Brain pericyte (primary cell): Measurements from ENCODE around the gene IFI27L1.
A peak's percentile ranks its signal among the peaks of the same experiment; 100 is the strongest.

Experiments used
- DNase-seq: peaks from one replicate; pipeline ENCODE4 v3.0.0-alpha.2; 2012; ENCODE audit warnings: low read depth, low spot score

IFI27L1 gene

DNA sequence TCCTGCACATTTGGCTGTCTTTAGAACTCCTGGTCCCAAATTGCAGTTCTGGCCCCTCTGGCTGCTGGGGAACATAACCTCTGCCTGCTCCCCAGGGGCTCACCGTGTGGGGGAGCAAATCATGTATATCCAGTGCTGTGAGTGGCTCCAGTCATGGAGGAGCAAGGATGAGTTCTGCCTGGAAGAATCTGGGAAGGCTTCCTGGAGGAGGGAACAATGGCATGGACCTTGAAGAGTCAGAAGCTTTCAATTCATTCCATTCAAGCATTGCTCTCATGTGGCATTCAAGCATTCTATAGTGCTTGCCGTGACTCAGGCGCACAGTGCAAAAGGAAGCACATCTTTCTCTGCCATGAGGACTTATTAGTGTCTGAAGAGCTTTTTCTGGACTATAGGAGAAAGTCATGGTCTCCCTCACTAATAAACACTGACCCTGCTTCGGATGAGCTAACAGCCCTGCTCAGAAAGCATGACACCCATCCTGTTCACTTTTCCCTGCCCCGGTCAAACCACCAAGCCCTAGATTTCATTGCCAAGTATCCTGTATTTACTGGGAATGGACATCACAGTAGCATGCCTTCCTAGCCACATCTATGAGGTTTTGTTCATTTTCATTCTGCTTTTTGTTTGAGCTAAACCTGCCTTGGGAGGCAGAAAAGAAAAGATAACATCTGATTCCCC, 32.9 kb downstream of the IFI27L1 start:
- DNase-seq: no peak

DNA sequence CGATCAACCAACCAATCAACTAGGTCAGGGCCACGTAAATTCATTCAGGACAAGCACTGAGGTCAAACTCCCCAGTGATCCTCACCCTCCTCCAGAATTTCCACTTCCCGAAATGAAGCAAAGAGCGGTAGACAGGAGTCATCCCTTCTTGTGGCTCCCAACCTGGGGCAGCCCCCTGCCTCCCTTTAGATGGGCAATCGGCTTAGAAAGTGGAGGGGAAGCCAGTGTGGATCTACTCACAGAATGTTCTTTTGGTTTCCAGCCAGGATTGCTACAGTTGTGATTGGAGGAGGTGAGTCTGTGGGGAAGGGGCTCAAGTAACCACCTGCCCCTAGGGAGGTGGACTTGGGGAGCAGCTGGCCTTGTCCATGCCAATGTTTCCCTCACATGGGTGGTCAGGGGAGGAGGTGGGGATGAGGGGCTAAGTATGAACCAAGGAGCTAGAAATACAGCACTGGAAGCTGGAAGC, 33.5 kb downstream of the IFI27L1 start:
- DNase-seq: no peak

DNA sequence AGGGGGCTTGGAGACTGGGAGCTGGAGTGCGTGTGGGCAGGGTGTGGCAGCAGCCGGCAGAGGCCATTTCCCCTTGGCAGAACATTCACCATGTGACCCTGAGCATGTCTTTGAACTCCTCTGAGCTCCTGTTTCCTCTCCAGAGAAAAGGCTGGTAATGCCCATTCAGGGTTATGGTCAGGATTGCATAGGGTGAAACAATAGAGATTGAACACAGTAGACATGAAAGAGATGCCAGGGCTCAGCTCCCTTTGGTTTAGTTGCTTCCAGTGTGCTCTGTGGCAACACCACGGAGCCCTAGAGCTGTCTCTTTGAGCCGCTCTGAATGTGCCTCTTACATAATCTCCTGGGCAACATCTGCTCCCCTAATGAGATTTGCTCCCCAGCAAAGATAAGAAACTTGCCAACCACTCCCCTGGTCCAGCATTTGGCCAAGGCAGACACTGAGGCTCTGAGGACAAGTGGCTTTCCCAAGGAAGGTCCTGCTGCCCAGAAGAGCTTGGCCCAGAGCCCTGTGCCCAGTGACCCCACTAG, 34.0 kb downstream of the IFI27L1 start:
- DNase-seq: no peak

DNA sequence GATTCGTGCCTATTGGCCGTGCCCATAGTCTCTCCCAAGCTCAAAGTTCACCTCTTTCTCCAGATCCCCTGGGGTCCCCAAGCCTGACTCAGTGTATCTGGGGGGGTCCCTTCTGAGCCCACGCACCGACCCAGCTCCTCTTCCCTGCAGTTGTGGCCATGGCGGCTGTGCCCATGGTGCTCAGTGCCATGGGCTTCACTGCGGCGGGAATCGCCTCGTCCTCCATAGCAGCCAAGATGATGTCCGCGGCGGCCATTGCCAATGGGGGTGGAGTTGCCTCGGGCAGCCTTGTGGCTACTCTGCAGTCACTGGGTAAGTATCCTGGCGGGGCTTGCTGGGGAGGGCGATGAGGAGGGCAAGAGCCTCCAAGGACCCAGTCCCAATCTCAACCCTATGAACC, 34.5 kb downstream of the IFI27L1 start:
- no peak for DNase-seq

DNA sequence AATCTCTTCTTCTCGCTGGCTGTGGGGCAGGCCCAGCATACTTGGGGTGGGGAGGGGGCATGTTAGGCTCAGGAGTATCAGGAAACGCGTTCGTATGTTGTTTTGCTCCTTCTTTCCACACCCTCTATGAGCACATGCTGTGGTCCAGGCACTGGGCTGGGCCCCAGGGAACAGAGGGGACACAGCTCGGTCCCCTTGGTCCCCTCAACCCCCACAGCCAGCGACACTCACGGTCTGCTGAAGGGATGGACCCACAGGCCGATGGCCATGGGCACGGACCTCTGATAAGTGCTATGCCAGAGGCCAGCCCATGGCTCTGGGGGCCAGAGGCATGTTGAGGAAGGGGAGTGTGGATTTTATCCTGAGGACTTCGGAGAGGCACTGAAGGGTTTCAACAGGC, 35.6 kb downstream of the IFI27L1 start:
- no peak for DNase-seq

DNA sequence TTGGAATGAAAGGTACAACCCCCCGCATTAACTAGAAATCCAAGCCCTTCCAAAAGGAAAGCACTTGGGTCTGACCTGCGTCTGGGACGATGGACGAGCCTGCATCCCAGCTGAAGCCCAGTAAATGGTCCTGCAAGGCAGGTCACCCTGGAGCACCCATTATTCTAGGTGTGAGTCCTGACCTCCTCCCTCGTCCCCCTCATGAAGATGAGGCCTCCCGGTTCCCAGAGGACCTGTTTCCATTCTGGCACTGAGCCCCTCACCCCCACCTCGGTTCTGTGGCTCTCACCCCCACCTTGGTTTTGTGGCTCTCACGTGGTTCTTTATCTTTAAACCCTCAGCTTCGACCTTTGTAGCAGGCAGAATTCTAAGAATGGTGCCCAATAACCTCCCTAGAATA, 36.7 kb downstream of the IFI27L1 start:
- DNase-seq: no peak

DNA sequence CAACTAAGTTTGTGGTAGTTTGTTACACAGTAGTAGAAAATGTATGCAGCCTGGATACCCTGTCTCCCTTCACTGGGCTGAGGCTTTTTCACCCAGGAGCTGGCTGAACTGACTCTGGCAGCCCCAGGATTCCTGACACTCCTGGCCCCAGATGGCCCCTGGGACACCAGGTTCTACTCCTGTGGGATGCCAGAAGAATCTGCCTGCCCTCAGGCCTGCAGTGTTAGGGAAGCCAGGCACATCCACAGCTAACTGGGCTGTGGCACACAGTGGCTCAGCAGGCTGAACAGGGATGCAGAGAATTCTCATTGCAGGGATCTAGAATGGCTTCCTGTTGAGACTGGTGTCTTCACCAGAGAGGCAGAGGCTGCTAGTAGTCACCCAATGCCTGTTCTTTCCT, 38.0 kb downstream of the IFI27L1 start:
- no peak for DNase-seq

DNA sequence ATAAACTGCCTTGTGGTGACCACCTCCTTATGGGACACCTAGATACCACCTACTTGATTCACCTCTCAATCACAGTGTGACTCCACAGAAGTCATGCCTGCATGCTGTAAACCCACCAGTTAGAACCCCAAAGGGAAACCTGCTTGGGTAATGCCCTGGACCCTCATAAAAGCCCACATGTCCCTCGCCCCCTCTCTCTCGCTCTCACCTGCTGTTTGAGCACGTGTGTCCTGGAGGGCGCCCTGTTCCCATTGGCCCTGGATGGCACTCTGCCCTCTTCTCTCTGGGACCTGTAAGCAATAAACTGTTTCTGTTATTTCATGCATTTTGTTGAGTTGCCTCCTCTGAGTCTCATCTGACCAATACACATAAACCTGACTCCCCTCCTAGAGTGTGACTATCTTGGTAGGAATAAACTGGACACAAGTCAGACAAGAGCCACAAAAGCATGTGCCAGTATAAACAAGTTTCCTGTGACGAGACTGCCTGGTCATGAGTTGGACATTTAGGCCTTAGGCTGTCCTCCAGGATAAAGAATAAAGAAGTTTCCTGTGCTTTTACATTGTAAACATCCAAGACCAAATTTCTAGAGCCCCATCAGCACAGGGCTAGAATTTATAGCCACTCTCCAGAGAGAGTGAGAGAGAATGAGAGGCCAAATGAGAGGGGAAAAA, 39.7 kb downstream of the IFI27L1 start:
- no peak for DNase-seq

DNA sequence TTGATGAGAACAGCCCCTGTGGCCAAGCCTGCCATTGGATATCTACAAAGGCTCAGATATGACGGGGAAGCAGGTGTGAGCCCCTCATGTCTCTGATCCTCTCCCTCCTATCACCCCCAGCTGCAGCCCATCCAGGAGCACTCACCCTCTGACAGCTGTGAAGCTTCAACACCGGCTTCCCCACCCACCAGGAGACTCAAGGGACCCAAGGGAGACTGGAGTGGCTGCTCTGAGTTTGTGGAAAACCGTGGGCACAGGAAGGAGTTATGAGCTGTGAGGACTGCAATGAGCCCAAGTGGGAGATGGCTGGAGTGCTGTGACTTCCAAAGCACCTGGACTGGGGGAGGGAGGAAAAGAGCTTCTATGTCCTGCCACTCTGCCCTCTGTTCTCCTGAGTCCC, 40.4 kb downstream of the IFI27L1 start:
- DNase-seq: no peak

DNA sequence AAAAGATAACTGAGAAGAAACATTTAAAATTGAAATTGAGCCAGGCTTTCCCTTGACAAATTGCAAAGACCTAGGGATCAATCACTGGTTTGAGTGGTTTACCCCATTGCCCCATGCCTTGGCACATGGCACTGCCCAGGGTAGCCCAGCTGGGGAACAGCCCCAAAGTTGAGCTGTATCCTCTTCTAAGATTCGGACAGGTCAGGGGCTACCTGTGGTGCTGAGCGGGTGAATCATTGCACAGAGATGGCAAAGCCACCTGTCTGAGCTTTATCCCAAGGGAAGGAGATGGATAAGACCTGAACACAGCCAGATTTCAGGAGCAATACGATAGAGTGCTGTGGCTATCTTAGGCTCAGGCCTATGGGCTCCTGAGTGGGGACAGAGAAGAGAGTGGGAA, 41.3 kb downstream of the IFI27L1 start:
- DNase-seq: no peak

DNA sequence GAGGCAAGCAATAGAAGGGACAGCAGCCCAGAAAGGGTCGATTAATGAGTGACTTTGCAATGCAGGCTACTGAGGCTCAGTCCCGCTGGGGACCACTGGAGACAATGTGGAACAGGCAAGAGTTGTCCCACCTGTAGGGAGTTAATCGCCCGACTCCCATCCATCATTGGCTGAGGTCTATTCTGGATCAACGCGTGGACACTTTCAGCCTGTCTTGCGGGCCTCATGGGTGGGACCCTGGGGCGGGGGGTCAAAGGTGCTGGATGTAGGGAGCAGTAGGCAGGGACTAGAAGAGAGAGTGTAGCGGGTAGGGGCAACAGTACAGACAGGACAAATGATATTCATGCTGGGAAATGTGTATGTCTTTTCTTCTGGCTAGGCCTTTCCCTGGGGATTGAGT, 42.2 kb downstream of the IFI27L1 start:
- no peak for DNase-seq

DNA sequence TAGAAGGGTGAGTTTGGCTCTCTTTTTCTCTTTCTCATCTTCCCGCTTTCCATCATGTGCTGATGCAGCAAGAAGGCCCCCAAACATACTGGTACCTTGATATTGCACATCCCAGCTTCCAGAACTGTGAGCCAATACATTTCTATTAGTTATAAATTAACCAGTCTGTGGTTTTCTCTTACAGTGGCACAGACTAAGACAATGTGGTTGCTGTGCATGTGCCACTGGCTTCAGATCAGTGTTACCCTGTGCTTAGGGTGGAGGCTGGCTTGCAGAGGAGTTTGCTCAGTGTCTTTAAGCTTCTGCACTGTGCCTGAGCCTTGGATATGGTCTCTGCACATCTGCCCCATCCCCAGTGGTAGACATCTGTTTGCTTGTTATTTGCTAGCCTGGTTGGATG, 42.8 kb downstream of the IFI27L1 start:
- DNase-seq: no peak

DNA sequence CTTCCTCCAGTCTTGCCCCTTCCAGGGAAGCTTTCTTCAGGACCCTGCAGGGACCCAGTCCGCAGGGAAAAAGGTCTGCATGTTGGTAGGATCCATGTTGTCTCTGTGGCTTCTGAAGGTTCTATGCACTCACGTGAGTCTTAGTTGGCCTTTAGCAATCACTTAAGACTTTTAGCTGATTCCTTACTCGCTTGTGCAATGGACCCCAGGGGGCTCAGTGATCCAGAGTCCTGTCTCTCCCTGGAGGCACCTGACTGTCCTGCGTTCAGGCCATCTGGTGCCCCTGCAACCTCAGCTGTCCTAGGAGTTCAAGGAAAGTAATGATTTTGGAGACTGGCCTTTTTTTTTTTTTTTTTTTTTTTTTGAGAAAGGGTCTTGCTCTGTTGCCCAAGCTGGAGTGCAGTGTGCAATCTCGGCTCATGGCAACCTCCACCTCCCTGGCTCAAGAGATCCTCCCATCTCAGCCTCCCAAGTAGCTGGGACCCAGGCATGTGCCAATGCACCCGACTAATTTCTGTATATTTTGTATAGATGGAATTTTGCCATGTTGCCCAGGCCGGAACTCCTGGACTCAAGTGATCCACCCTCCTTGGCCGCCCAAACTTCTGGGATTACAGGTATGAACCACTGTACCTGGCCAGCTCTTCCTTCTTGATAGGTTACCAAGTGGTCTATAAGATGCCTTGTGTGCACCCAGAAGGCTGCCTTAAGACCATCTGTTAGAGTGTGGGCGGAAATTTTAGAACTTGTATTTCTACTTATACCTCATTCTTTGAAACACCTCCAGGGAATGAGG, 43.7 kb downstream of the IFI27L1 start:
- no peak for DNase-seq

DNA sequence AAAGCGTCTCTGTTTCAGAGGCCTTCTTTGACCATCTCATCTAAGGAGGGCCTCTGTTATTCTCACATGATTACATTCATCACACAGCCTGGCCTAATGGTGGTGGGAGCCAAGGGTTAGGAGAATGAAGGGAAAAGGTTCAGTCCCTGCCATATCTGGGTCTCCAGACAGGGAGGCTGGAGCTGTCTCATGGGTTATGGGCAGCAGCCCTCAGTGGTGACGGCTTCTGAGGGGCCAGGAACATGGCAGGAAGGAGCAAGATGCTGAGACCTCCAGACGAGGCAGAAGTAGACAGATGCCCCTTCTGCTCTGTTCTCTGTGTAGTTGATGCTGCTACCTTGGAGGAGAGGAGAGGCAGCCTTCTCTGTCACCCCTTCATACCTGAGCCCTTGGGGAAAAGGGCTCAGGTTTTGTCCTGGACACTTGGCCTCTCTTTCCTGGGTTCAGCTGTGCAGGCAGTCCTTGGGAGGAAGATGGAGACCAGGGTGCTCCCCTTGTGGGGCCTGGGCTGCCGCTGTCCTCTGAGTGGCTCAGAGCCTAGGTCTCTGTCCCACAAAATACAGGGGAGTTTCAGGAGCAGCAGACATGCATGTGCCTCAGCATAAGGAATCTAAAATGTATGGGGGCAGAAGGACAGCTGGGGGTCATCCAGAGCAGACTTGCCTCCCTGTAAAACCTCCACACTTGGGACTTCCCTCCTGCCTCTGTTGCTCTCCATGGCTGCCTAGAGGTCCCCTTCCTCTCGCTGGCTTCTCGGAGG, 44.7 kb downstream of the IFI27L1 start:
- no peak for DNase-seq

DNA sequence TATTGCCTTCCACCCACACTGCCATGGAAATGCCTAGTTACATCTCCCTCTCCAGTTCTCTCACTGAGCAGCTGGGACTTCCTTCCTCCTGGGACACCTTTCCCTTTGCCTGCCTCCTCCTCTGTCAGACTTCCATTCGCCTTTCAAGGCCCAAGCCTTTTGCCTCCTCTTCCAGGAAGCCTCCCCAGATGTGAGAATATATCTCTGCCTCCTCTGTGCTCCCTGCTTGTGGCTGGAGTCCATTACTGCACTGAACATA, 45.2 kb downstream of the IFI27L1 start:
- no peak for DNase-seq

DNA sequence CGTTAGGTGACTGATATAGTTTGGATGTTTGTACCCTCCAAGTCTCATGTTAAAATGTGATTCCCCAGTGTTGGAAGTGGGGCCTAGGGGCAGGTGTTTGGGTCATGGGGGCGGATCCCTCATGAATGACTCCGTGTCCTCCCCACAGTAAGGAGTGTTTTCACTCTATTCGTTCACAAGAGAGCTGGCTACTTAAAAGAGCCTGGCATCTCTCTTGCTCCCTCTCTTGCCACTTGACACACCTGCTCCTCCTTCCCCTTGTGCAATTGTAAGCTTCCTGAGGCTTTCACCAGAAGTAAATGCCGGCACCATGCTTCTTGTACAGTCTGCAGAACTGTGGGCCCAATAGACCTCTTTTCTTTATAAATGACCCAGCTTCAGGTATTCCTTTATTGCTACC, 45.7 kb downstream of the IFI27L1 start:
- no peak for DNase-seq

DNA sequence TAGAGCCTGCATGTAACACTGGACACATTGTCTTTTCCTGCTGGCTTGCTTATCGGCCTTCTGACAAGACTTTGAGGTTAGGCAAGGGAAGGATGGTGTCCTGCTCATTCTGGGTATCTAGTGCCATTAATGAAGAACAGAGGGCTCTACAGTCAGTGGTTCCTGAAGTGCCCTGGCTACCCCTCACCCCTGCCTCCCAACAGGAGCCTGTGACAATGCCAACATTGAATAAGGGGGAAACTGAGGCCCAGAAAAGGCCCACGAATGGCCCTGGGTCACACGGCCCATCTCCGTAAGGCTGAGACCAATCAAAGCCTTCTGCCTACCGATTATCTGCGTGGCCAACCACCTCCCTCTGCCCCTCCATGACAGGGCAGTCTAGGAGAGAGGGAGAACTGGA, 46.2 kb downstream of the IFI27L1 start:
- DNase-seq: no peak

DNA sequence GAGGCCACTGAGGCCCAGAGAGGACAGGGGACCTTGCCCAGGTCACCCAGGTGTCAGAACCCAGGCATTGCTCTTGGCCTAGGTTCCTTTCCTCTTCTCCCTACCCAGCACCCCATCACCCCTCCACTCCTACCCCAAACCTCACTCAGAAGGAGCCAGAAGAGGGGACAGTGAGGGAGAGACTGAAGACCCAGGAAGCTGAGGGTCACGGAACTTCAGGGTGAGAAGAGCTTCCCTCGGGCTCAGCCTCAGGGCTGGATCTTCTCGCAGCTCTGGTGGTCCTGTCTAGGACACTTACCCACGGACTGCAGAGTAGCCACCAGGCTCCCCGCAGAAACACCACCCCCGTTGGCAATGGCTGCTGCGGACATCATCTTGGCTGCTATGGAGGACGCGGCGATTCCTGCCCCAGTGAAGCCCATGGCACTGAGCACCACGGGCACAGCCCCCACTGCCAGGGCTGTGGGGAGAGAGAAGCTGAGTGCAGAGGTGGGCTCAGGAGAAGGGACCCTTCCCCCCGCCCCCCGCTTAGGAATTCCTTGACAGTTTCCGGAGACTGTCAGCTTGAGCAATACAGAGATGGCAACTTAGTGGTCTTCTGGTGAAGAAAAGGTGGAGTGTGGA, 47.2 kb downstream of the IFI27L1 start:
- DNase-seq: no peak

DNA sequence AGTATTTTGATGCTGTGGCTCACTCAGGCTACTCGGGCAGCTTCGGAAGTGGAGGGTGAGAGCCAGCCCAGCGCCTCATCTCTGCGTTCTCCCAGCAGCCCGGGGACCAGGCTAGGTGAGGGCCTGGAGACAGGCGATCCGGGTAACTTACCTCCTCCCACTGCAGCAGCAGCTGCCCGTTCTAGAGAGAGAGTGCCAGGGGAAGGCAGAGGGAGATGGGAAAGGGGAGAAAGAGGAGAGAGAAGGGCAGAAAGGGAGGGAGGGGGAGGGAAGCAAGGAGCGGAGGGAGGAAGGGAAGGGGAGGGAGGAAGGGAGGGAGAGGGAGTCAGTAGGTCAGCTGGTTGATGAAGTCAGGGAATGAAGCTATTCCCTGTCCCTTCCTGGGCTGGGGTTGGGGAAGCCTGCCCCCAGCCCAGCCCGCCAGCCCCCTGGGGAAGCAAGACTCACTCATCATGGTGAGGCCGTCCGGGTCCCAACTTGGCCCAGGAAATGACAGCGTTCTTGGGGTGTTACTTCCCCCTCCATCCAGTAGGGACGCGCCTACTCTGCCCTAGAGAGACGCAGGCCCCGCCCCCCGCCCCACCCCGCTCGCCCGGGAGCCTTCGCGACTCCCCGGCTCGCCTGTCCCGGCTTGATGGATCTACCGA, 48.1 kb downstream of the IFI27L1 start, which contains the start of gene IFI27L2:
TSS of gene IFI27L2 (minus strand) at position 494 of the 647 bp plus-strand sequence. CDS start at position 454, 40 bp downstream.
- DNase-seq: peak; percentile 29

DNA sequence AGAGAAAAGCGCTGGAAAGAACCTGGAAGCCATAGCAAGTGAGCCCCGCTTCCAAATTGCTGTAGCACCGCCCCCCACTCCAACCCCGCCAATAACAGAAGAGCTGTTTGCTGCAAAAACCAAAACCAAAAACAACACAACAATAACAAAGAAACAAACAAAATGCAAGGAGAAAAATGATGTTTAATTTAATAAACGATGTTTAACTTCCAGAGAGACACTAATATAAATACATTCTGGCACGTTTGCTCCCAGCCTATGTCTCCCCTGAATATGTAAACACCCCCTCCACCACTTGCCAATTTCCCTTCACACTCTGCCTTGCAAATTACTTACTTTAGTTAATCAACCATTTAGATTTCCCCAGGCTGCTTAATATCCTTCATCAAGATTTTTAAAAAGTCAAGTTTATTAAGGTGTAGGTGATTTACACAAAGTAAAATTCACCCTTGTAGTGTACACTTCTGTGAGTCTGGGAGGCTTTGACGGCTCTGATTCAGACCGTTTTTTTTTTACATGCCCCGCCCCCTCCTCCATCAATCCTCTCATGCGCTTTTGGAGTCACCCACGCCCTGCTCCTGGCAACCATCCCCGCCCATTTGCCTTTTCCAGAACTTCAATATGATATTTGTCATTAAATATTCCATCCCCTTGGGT, 48.8 kb downstream of the IFI27L1 start:
- no peak for DNase-seq
